Left ventricle myocardium superior (tissue), 1 donor: ENCODE measurements around the gene DSTN. TPM values are rescaled to one million over a fixed set of nuclear protein-coding genes. Genes with fewer than 3 reads are reported as not detected.

ENCODE experiments used
- ATAC-seq: fragments of 200-7000 bp; cut with Tn5 transposase; one replicate; pipeline ENCODE4 v1.9.1; 2020; ENCODE audit warnings: mild to moderate bottlenecking, moderate library complexity
- DNase-seq: peaks from one replicate; pipeline ENCODE4 v3.0.0-alpha.2; 2020
- intact Hi-C: fragments of 100-400 bp; cut with micrococcal nuclease; formaldehyde crosslinking; loops from one replicate; pipeline ENCODE4 v1.11.0; 2022
- long read RNA-seq: library from polyadenylated mRNA; unstranded; transcript quantifications from one replicate; pipeline ENCODE4 v2.0.0, GENCODE V29; 2021
- total RNA-seq: library from RNA; stranded (reverse); fragmentation: NEBNext Ultra II Directional; extraction: Animal tissue kit (Norgen Biotek cat#: 25700); gene quantifications from one replicate; pipeline ENCODE4 v1.2.1, GENCODE V29; 2021
- donor health status: DM: no; HTN: yes; CAD: no; lungs with severe emphysema.

Gene DSTN
- 836 TPM for total RNA-seq
- long read RNA-seq, transcript DSTN-201 (4 exons, 3,617 nt): major isoform, 1,585 of 1,819 reads
- long read RNA-seq, transcript DSTN-203 (5 exons, 1,853 nt): minor isoform, 37 of 1,819 reads
- long read RNA-seq, partial matches to known transcripts: 145 of 1,819 reads
- long read RNA-seq, other reads (novel, unspliced or antisense): 51 of 1,819 reads

DNA sequence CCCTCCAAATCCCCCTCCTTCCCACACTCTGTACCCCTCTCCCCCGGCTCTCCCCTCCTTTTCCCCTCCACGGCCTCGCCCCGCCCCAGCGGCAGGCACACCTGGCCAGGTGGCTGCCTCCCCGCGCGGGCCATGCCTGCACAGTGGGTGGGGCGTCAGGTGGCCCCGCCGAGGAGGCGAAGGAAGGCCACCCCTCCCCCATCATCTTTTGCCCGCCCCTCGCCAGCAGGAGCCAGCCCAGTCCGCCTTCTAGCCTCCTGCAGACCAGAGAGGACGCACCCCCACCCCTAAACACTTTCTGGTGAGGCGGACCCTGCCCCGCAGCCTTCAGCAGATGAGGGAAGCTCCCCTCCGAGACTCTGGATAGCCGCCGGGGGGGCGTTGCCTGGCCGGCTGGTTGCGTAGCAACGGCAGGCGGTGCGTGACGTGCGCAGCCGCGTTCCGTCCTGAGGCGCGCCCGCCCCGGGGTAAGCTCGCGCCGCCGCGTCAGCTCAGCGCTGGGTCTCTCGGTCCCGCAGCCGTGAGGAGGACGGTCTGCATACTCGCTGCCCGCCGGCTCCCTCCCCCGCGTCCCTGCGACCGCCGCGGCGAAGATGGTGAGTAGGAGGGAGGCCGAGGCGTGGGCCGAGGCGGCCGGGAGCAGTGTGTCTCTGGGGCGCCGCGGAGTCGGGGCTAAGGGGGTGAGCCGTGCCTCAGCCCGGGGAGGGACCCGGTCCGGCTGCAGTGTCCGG, at the start of gene DSTN:
TSS of gene DSTN (plus strand) at position 460 of the 731 bp plus-strand sequence. CDS start at position 594, 134 bp downstream.
- peak; percentile 97 for DNase-seq
- ATAC-seq: peak; percentile 91
- intact Hi-C loops: no loop called here

DNA sequence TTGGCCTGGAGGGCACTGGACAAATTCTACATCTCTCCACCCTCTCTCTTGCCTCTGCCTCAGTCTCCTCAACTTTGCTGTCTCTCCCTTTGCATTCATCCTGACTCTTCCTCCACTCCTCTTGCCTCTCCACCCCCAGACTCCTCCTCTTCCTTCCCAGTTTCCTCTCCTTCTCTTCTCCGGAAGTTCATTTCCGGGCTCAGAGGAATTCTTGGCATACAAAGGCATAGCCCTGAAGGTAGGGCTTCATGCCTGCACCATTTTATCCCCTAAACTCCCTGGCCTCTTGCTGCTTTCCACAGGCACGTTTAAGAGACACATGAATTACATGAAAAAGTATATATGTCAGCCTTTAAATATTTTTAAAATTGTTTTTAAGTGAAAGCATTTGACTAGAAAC, 49.3 kb upstream of the DSTN start:
- intact Hi-C loops: no loop called here
- peak; percentile 24 for ATAC-seq
- no peak for DNase-seq

DNA sequence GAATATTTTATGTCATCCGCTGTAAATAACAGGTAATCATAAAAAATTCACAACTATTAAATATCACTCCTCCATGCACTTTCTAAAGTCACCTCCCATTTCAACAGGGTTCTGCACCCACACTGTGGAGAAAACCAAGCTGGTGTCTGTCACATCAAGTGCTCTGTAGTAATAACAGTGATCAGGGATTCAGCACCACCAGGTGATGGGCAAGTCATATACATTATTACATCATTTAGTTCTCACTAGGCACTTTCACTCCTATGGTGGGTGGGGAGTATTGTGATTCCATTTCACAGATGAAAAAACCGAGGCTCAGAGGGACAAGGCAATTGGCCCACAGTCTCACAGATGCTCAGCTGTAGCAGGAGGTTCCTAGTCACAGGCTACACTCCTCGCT, 47.3 kb upstream of the DSTN start:
- intact Hi-C loops: no loop called here
- ATAC-seq: no peak
- DNase-seq: no peak

DNA sequence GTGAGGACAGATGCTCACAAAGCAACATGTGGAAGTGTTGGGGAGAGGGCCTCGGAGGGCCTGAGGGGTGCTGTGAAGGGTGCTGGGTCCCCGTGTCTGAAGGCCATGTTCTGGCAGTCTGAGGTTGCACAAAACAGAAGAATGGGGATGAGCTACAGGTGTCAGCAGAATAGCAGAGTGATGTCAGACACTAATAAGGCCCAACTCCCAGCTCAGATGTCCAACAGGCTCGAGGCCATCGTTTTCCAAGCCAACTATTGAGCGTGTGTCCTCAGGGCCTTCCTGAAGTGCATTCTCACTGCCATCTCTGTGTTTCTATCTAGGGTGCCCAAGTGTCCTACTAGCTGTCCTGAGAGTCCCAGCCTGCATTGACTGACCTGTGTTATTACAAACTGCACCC, 46.5 kb upstream of the DSTN start:
- no peak for ATAC-seq
- no peak for DNase-seq

DNA sequence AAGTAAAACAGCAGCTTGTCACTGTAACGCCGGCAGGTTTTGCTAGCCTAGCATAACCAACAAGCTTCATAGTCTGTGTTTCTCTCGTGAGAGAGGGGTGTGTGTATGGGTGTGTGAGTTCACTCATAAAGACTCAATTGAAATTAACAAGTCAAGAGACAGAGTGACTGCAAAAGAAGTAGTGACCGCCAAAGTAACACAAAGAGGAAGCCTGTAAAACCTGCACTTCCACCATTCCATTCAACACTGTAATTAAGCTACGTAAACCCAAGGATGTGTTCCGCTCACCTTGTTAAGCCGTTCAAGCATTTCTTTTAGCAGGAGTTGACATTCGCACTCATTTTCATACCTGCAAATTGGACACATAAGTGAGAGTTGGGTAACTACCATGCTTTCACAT, 45.3 kb upstream of the DSTN start:
- intact Hi-C loops: no loop called here
- ATAC-seq (no peak), DNase-seq (no peak)

More for the DNA sequence above, 46.5 kb upstream of the DSTN start:
- intact Hi-C loops: no loop called here

DNA sequence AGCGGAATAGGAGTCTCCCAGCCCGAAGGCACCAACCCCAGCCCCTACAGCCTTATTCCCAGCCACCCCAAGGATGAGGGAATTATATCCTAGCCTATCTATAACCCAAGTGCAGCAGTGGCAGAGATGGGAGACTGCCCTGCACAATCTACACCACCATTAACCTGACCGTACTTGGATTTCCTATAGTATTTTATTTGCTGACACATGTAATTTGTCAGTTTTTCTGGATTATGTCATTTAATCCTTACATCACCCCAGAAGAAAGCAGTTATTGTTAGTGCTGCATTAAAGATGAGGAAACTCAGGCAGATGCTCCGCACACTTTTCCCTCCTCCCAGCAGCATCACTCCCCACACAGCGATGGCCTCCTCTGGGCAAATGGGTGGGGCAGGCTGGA, 44.7 kb upstream of the DSTN start:
- no peak for ATAC-seq
- no peak for DNase-seq
- intact Hi-C loops: no loop called here

DNA sequence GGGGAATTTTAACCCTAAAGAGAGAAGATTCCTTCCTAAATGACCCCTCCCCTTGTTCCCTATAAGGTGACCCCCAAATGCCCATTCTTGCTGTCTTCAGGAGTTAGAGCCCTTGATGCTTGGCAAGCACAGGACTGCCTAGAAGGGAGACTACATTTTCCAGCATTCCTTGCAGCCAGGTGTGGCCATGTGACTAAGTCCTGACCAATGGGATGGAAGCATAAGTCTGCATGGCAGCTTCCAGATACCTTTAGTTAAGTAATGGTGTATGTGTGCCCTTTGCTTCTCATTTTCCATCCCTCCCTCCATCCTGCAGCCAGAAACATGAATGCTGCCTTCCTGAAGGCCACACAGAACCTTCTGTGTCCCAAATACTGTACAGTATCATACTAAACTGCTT, 44.2 kb upstream of the DSTN start:
- intact Hi-C loops: no loop called here
- ATAC-seq (peak; percentile 35), DNase-seq (no peak)

DNA sequence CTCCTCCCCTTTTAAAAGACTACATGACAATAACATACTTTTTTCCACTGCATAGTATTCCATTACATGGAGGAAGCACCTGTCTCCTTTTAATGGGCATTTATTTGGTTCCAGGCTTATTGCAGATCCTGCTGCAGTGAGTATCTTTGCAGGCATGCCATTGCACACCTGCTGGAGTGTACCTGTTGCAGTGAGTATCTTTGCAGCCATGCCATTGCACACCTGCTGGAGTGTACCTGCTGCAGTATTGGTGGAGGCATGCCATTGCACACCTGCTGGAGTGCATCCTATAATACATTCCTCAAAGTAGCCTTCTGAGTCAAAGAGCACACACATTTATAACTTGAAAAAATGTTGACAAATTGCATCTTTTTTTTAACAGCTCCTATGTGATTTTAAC, 40.3 kb upstream of the DSTN start:
- no peak for DNase-seq
- no peak for ATAC-seq
- intact Hi-C loops: no loop called here

DNA sequence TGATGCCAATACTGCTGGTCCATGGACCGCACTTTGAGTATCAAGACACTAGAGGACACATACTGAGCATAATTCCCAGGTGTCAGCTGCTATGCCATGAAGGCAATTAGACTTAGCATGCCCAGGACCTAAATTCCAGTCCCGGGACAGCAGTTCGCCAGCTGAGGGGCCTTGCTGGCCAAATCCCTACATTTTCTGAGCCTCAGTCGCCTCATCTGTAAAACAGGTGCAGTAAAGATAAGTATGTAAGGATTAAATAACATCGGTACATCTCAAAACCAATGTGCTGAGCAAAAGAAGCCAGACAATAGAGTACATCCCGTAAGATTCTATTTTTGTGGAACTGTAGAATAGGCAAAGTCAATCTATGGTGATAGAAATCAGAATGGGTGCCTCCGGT, 39.7 kb upstream of the DSTN start:
- intact Hi-C loops: no loop called here
- ATAC-seq: no peak
- no peak for DNase-seq

DNA sequence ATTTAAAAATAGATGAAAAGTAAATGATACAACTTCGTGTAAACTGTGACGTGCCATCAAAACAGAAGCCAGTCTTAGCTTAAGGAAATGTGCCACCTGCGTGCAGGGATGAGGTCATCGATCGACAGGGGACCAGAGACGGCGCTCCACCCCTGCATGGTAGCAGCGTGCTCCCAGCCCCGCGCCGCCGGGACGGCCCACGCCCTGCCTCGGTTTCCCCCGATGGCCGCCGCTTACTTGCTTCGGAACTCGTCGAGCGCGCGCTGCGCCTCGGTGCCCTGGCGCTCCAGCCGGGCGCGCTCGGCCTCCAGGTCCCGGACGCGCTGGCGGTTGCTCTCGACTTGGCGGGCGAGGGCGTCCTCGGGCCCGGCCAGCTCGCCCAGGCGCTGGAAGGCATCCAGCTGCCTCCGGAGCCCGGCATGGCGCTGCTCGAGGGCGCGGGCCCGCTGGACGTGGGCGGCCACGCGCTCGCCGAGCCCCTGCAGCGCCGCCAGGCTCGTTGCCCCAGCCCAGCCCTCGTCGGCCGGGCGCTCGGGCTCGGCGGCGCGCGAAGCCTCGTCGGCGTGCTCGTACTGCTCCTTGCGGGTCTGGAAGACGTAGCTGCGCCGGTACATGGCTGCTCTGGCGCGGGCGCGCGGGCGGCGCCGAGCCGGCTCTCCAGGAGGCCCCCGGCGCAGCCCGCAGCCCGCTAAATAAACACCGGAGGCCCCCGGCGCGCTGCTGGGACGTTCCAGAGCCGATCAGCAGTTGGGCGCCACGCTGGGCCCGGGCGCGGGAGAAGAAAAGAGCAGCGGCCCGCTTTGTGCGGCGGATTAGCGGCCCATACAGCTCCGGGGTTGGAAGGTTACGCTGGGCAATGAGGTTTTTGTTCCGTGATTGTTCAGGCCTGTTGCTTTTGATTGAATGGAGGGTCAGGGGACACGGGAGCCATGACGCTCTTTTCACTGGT, 38.9 kb upstream of the DSTN start, which contains the start of gene BFSP1:
TSS of gene BFSP1 (minus strand) at position 664 of the 949 bp plus-strand sequence. CDS start at position 614, 50 bp downstream.
- intact Hi-C loops: no loop called here

DNA sequence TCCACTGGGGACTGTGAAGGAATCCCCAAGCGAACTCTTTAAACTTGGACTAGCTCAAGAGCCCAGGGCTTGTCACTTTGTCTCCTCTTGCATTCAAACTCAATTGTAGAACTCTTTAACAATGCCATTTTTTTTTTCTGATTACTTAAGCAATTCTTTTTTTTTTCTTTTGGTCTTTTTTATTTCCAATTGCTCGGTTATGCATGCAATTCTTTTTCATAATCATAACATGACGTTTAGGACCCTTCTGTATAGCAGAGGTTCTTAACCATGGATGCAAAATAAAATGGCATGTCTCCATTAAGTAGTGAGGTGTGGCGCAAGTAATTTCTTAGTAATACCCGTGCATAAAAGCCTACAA, 38.2 kb upstream of the DSTN start:
- intact Hi-C loops: no loop called here
- ATAC-seq: no peak

More for the DNA sequence above, 38.9 kb upstream of the DSTN start, which contains the start of gene BFSP1:
- peak; percentile 75 for DNase-seq
- ATAC-seq: peak; percentile 89

DNA sequence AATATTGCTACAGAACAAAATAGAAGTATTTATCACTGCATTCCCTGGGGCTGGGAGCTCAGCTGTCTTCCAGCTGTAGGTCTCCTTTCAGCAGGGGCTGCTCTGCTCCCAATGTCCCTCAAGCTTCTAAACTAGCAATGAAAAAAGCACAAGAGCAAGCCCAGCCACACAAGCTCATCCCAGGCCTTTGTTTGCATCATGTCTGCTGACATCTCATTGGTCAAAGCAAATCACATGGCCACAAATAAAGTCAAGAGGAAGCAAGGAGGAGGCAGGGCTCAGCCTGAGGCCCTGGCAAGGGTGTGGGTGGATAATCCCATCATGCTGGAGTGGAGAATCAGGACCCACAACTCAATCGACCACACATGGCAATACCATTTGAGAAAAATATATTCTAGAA, 36.5 kb upstream of the DSTN start:
- ATAC-seq (peak; percentile 10), DNase-seq (no peak)
- intact Hi-C loops: no loop called here

More for the DNA sequence above, 38.2 kb upstream of the DSTN start:
- DNase-seq: no peak

DNA sequence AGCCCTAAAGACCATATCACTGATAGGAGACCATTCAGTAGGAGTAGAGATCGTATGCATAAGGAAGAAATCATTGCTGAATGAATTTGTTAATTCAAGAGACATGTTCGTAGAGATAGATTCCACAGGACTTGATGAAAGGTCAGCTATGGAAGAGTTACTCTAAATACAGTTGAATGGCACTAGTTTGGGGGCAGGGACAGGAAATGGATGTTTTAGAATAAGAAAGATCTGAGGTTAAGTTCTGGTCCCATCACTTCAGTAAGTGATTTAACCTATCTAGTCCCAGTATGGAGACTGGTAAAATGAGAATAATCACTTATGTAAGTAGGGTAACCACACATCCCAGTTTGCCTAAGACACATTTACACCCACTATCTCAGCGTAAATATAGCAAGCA, 35.8 kb upstream of the DSTN start:
- intact Hi-C loops: no loop called here
- no peak for ATAC-seq
- no peak for DNase-seq

DNA sequence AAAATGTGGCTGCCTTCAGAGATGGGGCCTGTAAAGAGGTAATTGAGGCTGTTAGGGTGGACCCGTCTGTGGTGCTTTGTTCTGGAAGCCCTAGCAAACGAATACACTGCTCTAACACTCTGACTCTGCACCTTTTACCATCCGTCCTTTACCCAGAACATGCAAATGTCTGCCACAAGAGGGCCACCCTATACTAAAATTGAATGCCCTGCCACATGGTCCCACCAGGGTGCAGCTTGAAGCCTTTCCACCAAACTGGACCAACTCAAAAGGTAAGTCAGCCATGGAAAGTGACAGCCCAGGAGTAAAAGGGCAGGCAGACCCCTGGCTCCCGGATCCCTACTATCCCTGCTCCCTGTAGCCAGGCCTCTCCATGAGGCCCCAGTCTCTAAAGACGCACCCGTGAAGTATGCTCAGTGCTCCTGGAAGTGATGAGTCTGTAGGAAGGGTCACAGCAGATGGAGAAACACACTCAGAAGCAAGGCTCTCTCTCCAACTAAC, 32.9 kb upstream of the DSTN start:
- DNase-seq (peak; percentile 56), ATAC-seq (peak; percentile 98)
- intact Hi-C loops: loop anchor here (5.0 kb wide), 1 partner anchor 75 kb away; no protein-coding TSS in a partner anchor

DNA sequence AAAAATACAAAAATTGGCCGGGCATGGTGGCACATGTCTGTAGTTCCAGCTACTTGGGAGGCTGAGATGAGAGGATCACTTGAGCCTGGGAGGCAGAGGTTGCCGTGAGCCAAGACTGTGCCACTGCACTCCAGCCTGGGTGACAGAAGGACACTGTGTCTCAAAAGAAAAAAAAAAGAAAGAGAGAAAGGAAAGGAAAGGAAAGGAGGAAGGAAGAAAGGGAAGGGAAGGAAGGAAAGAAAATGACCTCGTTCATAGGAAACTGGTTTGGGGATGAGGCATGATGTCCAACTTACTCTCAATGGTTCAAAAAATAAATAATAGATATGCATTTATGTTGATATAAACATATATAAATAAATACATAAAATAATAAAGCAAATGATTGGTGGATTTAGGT, 31.9 kb upstream of the DSTN start:
- DNase-seq: no peak
- intact Hi-C loops: loop anchor here (5.0 kb wide), 1 partner anchor 74 kb away; no protein-coding TSS in a partner anchor
- no peak for ATAC-seq

DNA sequence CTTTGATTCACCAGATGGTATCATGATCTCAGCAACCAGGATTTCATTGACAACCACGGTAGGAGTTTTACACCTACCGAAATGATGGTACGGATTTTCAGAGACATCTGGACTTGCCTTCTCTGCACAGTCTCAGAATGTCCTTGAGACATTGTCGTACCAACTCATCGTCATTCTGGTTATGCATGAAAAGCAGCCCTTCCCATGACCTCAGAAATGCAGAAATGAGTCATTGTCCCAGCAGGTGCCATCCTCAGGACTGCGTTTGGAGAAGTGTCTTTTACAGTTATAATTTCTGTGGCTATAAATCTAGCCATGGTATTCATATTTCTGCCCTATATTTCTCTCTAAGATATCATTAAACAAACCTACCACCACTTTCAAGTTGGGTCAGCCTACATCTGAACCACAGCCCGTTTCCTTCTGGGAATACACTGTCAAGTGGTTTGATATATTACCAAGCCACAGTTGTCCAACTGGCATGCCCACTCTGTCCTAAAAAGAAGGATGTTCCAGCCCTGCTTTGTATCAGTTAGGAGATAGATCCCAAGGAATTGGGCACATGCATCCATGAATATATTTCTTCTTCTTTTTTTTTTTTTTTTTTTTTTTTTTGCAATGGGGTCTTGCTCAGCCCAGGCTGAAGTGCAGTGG, 31.2 kb upstream of the DSTN start:
- intact Hi-C loops: loop anchor here (5.0 kb wide), 1 partner anchor 74 kb away; no protein-coding TSS in a partner anchor
- no peak for ATAC-seq
- DNase-seq: no peak

DNA sequence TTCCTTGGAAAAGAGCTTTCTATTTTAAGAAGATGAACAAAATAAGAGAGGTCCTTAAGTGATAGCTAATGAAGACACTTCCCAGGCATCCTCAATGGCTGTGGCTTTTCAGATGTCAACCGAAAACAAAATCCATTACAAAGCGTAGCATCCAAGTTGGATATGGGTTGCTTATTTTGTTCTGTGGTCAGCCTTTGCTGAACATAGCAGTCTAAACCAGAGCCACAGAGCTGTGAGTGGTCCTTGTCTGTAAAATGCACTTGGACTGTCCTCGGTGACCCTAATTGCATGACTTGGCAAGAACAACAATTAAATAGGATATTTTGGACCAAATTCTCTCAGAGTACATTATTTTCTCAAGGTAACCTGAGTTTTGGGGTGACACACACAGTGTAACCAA, 28.3 kb upstream of the DSTN start:
- intact Hi-C loops: no loop called here
- DNase-seq: no peak
- no peak for ATAC-seq

DNA sequence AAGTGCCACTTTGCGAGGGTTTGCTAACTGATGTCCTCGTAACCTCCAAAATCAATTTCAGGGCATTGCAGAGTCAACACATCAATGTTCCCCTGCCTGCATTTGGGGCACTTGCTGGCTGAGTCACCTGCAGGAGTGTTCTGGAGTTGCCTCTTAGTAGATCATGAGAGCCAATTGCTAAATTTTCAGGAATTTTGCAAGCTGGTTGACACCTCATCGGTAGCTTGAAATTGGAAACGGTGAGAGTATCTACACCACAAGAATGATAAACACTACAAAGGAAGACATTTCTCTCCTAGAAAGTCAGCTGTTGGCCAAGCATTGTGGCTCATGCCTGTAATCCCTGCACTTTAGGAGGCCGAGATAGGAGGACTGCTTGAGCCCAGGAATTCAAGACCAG, 27.9 kb upstream of the DSTN start:
- no peak for ATAC-seq
- DNase-seq: no peak
- intact Hi-C loops: no loop called here

DNA sequence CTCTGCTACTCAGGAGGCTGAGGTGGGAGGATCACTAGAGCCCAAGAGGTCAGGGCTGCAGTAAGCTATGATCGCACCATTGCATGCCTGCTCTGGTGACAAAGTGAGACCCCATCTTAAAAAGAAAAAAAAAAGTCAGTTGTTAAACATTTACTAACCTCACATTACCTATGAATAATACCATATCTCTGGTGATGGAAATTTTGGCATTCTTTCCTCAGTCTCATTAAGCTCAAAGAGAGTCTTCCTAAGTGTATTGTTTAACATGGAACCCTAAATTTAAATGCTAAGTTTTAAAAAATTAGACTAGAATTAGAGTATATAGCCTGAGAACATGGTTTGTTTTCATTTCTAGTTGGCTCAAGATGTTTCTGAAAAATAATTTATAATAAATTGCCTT, 27.4 kb upstream of the DSTN start:
- DNase-seq: no peak
- no peak for ATAC-seq
- intact Hi-C loops: no loop called here
